ENCODE measurements around the gene WDR1.

Gene WDR1

DNA sequence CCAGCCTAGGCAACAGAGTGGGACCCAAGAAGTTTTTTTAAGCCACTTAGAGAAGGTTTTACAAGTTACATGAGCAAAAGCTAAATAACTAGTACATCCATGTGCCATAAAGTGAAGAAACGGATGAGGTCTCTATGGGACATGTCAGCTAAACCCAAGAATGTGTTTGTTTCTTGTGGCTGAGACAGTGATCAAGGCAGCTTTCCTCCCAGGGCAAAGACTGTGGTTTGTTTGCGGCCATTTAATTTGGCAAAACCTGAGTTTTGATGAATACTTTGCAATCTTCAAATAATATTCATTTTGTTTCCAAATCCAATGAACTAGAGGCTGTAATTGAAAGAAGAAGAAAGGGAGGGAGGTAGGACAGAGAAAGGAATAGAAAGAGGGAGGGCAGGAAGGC, 50.4 kb downstream of the WDR1 start:
- DNase-seq = no peak

DNA sequence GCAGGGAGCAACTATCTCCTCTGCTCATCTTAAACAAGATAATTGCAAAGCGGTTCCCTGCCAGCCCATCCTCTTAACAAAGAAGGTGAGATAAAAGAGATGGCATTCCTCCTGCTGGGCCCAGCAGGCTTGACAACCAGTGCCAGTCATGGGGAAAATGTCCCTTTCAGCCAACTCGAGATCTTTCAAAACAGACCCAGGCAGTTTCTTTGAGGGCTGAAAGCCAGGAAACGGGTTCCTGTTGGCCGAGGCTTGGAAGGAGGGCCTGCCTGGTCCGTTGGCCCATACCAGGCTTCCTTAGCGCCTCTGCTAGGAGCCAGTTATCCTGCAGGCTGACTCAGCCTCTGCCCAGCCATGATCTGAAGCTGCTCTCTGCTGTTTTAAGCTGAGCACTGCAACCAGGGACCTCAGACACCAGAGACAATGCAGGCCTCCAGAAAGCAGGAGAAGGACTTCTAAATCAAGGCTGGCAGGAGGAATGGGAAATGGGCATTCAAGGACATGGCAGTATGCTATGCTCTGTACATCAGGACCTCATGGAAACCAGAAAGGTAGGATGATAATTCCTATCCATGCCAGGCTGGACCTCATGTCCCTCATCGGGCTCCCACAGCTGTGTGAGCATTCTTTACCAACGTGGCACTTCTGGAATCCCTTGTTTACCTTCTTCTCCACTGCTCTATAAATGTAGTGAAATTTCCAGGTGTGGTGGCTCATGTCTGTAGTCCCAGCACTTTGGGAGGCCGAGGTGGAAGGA, 52.9 kb downstream of the WDR1 start:
- no peak for DNase-seq

DNA sequence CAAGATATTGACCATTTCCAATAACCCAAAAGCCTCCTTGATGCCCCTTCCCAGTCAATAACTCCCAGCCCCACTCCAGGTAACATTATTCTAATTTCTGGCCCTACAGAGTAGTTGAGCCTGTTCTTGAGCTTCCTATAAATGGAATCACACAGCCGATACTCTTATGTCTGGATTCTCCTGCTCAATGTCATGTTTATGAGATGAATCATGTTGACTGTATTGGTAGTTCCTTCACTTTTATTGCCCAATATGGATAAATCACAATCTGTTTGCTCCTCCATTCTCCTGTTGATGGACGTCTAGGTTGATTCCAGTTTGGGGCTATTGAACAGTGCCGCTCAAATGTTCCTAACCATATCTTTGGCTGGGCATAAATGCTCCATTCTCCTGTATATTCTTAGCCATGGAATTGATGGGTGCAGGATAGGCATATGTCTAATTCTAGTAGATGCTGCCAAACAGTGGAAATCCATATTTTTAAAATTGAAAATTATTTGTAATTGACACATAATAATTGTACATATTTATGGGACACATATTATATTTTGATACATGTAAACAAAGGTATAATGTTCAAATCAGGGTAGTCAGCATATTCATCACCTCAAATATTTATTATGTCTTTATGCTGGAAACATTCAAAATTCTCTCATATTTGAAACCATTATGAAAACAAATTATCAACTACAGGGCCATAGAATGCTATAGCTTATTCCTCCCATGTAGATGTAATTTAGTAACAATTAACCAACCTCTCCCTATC, 54.8 kb downstream of the WDR1 start:
- no peak for DNase-seq

DNA sequence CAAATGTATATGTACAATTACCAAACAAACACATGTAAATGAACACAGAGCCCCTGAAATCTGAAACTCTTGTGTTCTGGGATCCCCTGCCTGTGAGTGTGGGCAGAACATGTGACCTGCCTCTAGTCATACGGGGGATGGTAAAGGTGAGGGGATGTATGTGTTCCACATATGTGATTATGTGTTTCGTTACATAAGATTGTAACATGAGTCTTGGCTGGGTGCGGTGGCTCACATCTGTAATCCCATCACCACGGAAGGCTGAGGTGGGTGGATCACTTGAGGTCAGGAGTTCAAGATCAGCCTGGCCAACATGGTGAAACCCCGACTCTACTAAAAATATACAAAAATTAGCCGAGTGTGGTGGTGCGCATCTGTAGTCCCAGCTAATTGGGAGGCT, 58.2 kb downstream of the WDR1 start:
- no peak for DNase-seq

DNA sequence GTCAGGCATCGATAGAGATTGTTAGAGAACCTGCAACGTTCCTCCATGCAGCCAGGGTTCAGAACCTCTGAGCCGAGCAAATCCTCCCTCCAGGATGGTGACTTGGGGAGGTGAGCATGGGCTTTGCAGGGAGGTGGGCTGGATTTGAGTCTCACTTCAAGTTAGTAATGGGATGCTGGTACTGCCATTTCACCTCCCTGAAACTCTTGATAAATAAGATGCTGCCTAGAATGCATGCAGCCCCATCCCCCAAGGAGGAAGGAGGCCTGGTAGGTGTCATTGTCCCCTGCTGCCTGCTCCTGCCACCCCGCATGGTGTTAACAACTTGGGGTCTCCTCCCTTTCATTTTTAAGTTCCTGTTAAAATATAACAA, 59.6 kb downstream of the WDR1 start:
- no peak for DNase-seq

DNA sequence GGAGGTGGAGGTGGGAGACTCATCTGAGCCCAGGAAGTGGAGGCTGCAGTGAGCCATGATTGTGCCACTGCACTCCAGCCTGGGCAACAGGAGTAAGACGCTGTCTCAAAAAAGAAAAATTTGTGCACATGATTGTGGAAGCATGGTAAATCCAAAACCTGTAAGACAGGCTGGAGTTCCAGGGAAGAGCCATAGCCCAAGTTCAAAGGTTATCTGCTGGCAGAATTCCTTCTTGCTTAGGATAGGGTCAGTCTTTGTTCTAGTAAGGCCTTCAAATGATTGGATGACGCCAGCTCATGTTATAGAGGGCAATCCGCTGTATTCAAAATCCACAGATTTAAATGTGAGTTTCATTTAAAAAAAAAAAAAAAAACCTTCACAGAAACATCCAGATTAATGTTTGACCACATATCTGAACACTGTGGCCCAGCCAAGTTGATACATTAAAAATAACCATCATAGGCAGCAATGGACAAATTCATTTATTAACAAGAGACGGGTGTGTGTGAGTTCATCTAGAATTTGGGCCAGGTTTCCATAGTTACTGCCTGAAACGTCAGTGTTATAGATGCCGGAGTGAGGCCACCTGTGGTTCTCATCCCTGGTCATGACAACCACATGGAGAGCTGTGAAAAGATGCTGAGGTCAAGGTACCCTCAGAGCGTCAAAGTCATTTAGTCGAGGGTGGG, 60.1 kb downstream of the WDR1 start:
- DNase-seq = no peak

DNA sequence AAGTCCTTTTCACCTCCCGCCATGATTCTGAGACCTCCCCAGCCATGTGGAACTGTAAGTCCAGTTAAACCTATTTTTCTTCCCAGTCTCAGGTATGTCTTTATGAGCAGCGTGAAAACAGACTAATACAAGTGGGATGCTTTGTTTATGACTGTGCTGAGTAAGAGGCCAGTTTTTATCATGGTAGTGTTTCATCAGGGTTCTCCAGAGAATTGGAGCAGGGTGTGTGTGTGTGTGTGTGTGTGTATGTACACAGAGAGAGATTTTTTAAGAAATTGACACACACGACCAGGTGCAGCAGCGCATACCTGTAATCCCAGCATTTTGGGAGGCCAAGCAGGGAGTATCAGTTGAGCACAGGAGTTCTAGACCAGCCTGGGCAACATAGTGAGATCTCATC, 60.7 kb downstream of the WDR1 start:
- no peak for DNase-seq

DNA sequence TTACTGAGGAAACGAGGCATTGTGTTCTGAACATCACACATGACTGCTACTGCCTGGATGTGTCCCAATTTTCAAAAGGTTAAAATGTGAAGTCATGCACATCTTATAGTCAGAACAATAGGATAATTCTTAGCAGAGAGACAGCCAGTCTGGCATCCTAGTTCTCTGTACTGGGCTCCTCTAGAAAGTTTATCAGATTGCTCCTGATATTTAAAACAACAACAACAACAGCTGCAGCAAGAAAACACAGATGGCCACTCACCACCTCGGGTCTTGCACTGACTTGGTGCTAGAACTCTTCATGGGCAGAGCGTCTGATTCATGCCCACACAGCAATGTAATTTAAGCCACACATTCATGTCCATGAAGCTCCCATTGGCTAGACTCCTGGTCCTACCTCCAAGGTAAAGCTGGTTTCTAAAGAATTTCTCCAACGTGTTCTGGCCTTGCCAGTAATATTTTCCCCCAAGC, 62.0 kb downstream of the WDR1 start:
- no peak for DNase-seq

DNA sequence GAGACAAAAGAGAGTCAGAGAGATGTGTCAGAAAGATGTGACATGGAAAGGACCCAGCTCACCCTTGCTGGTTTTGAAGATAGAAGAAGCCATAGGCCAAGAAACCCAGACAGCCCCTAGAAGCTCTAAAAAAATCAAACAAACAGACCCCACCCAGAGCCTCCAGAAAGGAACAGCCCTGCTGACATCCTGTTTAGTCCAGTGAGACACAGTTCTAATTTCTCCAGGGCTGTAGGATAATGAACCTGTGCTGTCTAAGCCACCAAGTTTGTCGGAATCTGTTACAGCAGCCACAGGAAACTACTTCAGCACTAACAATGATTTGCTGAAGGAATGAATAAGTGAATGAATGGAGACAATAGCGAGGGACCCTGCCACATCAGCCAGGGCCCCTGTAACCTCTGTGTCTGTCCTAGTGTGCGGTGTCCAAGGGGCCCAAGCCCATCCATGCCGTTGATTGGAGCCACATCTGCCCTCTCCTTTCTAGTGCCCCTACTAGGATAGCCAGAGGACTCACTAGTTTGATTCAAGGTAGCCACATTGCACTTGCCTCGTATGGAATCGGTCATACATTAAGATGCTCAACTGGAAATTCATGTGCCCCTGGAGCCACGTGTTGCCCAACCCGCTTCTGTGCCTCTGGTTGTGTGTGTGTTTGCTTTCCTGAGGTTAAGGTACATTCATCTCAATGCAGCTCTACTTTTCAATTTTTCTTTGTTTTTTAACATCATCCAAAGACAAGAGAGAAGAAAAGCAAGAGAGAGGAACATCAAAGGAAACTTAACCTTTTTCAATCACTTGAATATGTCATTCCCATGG, 62.8 kb downstream of the WDR1 start:
- DNase-seq = no peak

DNA sequence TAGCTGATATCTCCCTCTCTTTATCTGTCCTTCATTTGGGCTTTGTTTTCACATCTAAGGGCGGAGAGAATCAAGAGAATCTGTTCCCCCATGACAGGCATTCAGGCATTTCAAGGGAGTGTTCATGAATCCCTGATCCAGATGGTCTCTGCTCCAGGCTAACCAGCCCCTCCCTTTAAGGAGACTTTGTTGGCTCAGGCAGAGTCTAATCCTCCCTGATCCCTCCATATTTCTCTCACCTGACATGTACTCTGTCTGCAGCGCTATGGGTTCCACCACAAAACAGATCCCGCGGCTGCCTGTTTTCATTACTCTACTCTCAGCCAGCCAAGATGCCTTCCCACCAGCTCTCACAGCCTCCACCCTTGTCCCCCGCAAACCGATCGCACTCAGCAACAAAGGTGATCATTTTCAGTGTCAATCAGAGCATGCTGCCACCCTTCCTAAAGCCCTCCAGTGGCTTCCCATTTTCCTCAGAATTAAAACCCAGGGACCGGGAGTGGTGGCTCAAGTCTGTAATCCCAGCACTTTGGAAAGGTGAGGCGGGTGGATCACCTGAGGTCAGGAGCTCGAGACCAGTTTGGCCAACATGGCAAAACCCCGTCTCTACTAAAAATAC, 65.0 kb downstream of the WDR1 start:
- no peak for DNase-seq

DNA sequence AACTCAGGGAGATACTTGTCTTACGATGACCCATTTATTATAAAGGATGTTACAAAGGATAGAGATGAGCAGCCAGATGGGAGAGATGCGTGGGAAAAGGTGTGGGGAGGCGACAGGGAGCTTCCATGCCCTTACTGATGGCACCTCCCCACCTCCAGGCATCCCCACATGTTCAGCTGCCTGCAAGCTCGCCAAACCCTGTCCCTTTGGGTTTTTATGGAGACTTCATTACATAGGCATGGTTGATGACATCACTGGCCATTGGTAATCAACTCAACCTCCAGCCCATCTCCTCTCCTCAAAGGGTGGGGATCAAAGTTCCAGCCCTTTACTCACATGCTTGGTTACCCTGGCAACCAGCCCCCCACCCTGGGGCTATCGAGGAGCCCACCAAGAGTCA, 65.9 kb downstream of the WDR1 start:
- DNase-seq = no peak

DNA sequence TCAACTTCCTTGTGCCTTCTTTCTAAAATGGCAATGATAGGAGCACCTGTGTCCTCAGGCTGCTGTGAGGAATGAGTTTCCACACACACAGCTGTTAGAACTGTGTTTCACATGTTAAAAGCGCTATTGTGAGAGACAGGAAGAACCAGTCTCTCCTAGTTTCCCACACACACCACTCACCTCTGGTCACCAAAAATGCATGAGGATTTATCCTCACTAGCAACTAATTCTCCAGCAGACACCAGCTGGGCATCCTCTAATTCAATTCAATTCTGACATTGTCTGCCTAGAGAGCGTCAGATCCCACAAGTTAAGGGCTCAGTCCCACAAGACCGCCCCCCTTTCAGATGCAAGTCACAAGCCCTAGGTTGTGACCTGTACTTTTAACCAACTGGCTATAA, 66.3 kb downstream of the WDR1 start:
- DNase-seq = no peak

DNA sequence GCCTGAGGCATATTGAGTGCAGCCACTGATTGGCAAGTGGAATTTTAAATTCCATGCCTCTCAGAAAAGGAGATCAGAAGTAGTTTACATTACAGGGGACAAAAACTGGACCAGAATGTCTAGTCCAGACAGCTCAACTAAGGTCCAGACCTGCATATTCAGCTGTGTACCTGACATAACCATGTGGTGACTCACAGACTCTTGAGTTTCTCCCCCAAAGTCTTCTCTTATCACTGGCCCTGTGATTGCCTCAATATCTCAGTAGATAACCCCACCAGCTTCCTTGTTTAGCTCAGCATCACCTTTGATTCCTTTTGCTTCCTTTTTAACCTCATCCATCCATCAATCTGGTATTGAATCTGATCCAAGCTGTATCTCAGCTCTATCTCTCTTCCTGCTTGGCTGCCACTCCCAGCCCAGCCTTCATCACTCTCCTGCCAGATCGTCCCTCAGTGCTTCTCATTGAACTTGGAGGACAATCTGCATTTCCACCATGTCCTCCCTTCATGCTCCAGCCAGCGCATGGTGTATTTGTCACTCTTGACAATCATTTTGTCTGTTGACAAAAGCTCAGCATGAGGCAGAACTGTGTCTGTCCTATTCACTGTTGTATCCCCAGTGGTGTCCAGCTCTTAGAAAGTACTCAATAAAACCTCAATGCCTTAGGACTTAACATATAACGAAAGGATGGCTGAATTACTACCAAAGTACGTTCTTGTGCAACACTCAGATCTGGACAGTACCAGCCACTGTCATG, 67.5 kb downstream of the WDR1 start:
- DNase-seq = no peak

DNA sequence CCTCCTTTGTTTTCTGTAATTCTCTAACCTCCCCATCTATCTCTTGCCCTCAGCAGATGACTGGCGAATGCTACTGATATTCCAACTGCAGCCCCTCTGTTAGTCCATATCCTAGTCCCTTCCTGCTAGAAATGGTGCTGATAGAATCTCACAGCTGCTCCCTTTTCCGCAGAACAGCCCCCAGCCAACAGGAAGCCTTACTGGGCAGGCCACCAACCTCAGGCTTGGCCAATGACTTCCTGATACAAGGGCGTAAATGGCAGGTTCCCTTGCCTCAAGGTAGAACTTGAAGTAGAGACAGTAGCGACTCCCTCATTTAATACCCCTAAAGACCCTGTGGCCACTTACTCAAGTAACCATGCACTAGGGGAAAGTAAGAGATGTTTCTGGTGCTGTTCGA, 68.6 kb downstream of the WDR1 start:
- DNase-seq = no peak

DNA sequence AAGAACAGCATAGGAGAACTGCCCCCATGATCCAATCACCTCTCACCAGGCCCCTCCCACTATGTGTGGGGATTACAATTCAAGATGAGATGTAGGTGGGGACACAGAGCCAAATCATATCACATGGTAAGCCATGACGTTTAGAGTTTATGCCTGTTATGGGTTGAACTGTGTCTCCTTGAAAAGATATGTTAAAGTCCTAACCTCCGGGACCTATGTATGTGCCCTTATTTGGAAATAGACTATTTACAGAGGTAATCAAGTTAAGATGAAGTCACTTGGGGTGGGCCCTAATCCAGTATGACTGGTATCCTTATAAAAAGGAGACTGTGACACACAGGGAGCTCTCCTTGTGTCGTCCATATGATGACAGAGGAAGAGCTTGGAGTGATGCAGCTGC, 70.1 kb downstream of the WDR1 start:
- no peak for DNase-seq

DNA sequence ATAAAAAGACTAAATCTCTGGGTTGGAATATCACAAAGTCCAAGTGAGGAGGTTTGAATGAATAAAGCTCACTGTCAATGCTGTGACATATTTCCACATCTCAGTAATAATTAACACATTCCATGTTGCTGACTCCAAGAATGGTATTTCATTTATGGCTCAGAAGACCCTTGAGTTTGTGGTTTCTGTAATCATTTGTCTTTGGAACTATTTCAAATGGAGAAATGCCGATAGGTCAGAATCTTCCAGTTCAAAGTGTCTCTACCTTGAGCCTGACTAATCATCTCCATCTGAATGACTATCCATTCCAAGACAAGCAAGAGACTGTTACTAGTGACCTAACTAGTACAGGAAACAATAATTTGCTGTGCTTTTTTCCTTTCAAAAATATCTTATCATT, 71.1 kb downstream of the WDR1 start:
- no peak for DNase-seq

DNA sequence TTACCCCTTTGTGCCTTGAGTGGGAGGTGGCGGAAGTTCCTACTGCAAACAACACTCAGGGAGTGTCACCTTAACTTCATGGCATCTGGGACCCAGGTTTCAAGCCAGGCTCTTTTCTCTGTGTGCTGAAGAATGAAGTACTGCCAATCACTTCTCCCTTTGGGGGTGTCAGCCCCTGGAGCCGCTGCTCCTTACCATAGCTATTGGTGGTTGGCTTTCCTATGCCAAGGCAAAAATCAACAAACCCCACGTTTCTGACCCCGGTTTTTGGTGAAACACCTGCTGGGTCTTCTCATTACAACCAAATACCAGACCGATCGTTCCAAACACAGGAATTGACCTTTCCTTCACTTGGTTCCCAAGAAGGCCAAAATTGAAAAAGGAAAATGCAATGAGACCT, 75.6 kb downstream of the WDR1 start:
- no peak for DNase-seq

DNA sequence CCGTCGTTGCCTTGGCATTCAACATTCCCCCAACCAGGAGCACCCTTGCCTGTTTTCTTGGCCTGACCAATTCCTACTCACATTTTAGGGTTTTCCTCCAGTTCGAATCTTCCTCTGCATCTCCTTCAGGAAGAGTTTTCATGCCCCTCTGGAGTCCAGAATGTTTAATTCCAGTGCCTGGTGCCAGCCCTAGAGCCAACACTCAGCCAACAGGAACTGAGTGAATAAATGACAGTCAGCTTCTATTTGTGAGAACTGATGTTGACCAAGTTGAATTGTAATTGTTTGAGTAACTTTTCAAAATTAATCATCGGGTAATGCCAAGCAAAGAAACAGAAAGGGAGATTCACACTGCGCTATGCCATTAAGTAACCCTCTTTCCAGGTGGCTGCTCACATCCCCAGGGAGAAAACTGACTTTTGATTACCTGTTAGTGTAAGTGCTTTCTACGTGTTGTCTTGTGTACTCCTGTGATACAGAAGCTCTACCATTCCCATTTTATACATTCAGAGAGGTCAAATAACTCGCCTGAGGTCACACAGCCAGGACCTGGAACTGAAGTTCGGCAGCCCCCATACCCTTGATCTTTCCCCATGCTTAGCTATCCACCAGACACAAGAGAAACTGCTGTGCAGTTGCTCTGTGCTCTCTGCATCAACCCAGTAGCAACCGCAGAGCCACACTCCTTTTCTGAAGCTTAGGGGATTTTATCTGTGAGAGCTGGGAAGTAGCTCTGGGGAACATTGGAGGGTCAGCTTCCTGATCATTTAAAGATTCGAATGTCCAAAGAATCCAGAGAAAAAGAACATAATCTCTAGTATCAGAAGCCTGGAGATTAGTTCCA, 76.3 kb downstream of the WDR1 start:
- DNase-seq = no peak

DNA sequence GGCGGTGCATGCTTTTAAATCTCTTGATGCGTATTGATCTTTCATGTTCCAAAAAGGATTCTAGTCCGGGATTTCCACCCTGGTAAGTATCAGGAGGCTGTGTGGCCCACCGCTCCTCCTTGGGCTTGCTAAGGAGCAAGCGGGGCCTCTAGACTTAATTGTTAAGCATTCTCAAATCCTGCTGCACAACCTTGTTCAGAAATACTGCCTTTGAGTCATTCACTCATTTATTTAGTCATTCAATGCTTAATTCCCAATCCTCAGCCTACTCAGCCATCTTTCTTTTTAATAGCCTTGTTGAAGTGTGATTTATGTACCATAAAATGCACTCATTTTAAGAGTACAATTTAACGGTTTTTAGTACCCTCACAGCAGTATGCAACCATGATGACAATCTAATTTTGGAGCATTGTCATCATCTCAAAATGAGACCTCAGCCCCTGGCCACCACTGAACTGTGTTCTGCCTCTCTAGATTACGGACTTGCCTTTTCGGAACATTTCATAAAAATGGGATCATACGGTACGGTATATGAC, 79.7 kb downstream of the WDR1 start:
- no peak for DNase-seq

DNA sequence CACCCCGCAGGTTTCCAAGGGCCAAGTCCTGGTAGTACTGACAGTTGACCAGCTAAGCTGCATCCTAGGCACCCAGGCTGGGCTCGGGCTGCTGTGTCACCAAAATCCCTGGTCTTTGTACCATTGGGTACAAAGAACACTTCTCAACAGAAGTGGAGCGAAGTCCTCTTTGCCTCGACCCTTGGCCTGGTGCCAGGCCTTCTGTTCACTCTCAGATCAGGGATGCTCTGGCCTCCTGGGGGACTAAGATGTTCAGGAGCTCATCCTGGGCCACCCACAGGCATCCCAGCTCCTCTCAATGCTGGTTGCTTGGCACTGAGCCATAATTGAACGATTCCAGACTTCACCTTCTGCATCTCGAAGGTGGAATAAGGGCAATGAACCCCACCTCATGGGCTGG, 81.5 kb downstream of the WDR1 start:
- no peak for DNase-seq

Data from activated naive CD4-positive, alpha-beta T cell (primary cell).